GM23248 (cell line): ENCODE results near the gene SCAF1. TPM values are rescaled to one million over a fixed set of nuclear protein-coding genes. Genes with fewer than 3 reads are reported as not detected.
A peak's percentile ranks its signal among the peaks of the same experiment; 100 is the strongest.

Source experiments
- DNase-seq: peaks from one replicate; pipeline ENCODE4 v3.0.0-alpha.2; 2015
- H2AFZ ChIP-seq: fragments of 200-600 bp; sonication (generic); 2 replicates; pipeline ENCODE4 v1.6.1; 2016; ENCODE audit warnings: antibody characterized with exemption
- H3F3A ChIP-seq: fragments of 200-600 bp; sonication (generic); 2 replicates; pipeline ENCODE4 v1.6.1; 2016; ENCODE audit warnings: mild to moderate bottlenecking, antibody characterized with exemption, mixed run types; ENCODE audit not compliant: insufficient read depth
- H3K27ac ChIP-seq: fragments of 200-600 bp; sonication (generic); 2 replicates; pipeline ENCODE4 v1.5.1; 2016; ENCODE audit warnings: mild to moderate bottlenecking
- H3K27me3 ChIP-seq: fragments of 200-600 bp; sonication (generic); replicated peaks from 2 replicates; pipeline ENCODE4 v1.6.1; 2016; ENCODE audit warnings: mild to moderate bottlenecking; ENCODE audit not compliant: insufficient read depth
- H3K36me3 ChIP-seq: fragments of 200-600 bp; sonication (generic); 2 replicates; pipeline ENCODE4 v1.6.1; 2016; ENCODE audit warnings: low read depth, mild to moderate bottlenecking
- H3K4me1 ChIP-seq: fragments of 200-600 bp; sonication (generic); 2 replicates; pipeline ENCODE4 v1.6.1; 2016; ENCODE audit warnings: mild to moderate bottlenecking; ENCODE audit not compliant: insufficient read depth
- H3K4me2 ChIP-seq: fragments of 200-600 bp; sonication (generic); one replicate; pipeline ENCODE4 v1.6.1; 2016; ENCODE audit warnings: mild to moderate bottlenecking; ENCODE audit not compliant: unreplicated experiment
- H3K4me3 ChIP-seq: fragments of 200-600 bp; sonication (generic); 2 replicates; pipeline ENCODE4 v1.5.1; 2016; ENCODE audit warnings: mild to moderate bottlenecking
- H3K79me2 ChIP-seq: fragments of 200-600 bp; sonication (generic); 2 replicates; pipeline ENCODE4 v1.6.1; 2016; ENCODE audit warnings: mild to moderate bottlenecking; ENCODE audit not compliant: insufficient read depth
- H3K9ac ChIP-seq: fragments of 200-600 bp; sonication (generic); 2 replicates; pipeline ENCODE4 v1.6.1; 2016; ENCODE audit warnings: mild to moderate bottlenecking
- H3K9me2 ChIP-seq: fragments of 200-600 bp; sonication (generic); 2 replicates; pipeline ENCODE4 v1.6.1; 2016; ENCODE audit warnings: mixed run types, mild to moderate bottlenecking, moderate library complexity; ENCODE audit not compliant: insufficient read depth
- H3K9me3 ChIP-seq: fragments of 200-600 bp; sonication (generic); one replicate; pipeline ENCODE4 v1.6.1; 2017; ENCODE audit warnings: low read depth
- H4K20me1 ChIP-seq: fragments of 200-600 bp; sonication (generic); 2 replicates; pipeline ENCODE4 v1.6.0; 2016; ENCODE audit not compliant: insufficient read depth
- EZH2 ChIP-seq: fragments of 200-600 bp; sonication (generic); IDR thresholded peaks from 2 replicates; pipeline ENCODE4 v1.6.1; 2018; ENCODE audit warnings: antibody characterized with exemption, mild to moderate bottlenecking; ENCODE audit not compliant: insufficient read depth, poor library complexity, severe bottlenecking
- EZH2phosphoT487 ChIP-seq: fragments of 200-600 bp; sonication (generic); IDR thresholded peaks from 2 replicates; pipeline ENCODE4 v1.6.1; 2018; ENCODE audit warnings: antibody characterized with exemption, moderate library complexity, mild to moderate bottlenecking, low read depth; ENCODE audit not compliant: insufficient read depth
- WGBS, 2 experiments: methylation state at CpG; one replicate each; pipeline ENCODE4 v1.1.6; 2015 to 2017; ENCODE audit warnings: low lambda C conversion rate in 2 of 2, low coverage in 1 of 2; ENCODE audit errors: missing lambda C conversion rate in 2 of 2; 5-methylcytosine and 5-hydroxymethylcytosine counted together
- in situ Hi-C: fragments of 300-500 bp; cut with MboI; formaldehyde crosslinking; loops from 2 replicates; pipeline ENCODE4 v1.15.0; 2020
- polyA plus RNA-seq: library from polyadenylated mRNA; unstranded; fragments of >200 nt; fragmentation: Nextera tagmentation; extraction: Ambion mirVana; gene quantifications from 2 replicates; pipeline ENCODE4 v1.2.1, GENCODE V29; 2016
- total RNA-seq: library from RNA; depleted of rRNA; stranded (reverse); fragments of >200 nt; shearing (Covaris generic); gene quantifications from 2 replicates; pipeline ENCODE4 v1.2.3, GENCODE V29; 2014; rRNA removed

Gene SCAF1, protein sequence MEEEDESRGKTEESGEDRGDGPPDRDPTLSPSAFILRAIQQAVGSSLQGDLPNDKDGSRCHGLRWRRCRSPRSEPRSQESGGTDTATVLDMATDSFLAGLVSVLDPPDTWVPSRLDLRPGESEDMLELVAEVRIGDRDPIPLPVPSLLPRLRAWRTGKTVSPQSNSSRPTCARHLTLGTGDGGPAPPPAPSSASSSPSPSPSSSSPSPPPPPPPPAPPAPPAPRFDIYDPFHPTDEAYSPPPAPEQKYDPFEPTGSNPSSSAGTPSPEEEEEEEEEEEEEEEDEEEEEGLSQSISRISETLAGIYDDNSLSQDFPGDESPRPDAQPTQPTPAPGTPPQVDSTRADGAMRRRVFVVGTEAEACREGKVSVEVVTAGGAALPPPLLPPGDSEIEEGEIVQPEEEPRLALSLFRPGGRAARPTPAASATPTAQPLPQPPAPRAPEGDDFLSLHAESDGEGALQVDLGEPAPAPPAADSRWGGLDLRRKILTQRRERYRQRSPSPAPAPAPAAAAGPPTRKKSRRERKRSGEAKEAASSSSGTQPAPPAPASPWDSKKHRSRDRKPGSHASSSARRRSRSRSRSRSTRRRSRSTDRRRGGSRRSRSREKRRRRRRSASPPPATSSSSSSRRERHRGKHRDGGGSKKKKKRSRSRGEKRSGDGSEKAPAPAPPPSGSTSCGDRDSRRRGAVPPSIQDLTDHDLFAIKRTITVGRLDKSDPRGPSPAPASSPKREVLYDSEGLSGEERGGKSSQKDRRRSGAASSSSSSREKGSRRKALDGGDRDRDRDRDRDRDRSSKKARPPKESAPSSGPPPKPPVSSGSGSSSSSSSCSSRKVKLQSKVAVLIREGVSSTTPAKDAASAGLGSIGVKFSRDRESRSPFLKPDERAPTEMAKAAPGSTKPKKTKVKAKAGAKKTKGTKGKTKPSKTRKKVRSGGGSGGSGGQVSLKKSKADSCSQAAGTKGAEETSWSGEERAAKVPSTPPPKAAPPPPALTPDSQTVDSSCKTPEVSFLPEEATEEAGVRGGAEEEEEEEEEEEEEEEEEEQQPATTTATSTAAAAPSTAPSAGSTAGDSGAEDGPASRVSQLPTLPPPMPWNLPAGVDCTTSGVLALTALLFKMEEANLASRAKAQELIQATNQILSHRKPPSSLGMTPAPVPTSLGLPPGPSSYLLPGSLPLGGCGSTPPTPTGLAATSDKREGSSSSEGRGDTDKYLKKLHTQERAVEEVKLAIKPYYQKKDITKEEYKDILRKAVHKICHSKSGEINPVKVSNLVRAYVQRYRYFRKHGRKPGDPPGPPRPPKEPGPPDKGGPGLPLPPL
- 18.6 and 28.7 TPM in 2 replicates for total RNA-seq
- 8.4 and 8.5 TPM in 2 replicates for polyA plus RNA-seq

GRCh38 chr19:49641688-49642491 lies at the start of gene SCAF1:
TSS of gene SCAF1 (plus strand) at chr19:49642209. CDS start at chr19:49645027, 2,818 bp downstream.
- no peaks in the 10 kb centered on the region for H4K20me1 ChIP-seq
- in situ Hi-C loops: no loop called here
- H3K36me3 ChIP-seq: no peaks in the 10 kb centered on the region
- H3K27me3 ChIP-seq: no peaks in the 10 kb centered on the region
- H2AFZ ChIP-seq: peak within 1 kb of the TSS; percentile 67
- peak within 1 kb of the TSS; percentile 99 for H3K9ac ChIP-seq
- H3F3A ChIP-seq: peaks cover 8% of the 10 kb centered on the region
- no peaks in the 10 kb centered on the region for H3K9me3 ChIP-seq
- no peaks in the 10 kb centered on the region for H3K9me2 ChIP-seq
- DNase-seq: peak; percentile 100
- TF ChIP-seq EZH2 (no peak), EZH2phosphoT487 (no peak)
- peak within 1 kb of the TSS; percentile 100 for H3K27ac ChIP-seq
- H3K4me1 ChIP-seq: peaks cover 14% of the 10 kb centered on the region
- H3K4me3 ChIP-seq: peak within 1 kb of the TSS; percentile 95
- peaks cover 72% of the 10 kb centered on the region for H3K79me2 ChIP-seq
- WGBS, 2 experiments: 0 to 2% methylated on average over 41 to 64 of the region's 87 CpGs
- H3K4me2 ChIP-seq: peak within 1 kb of the TSS; percentile 96

- H3K4me1 ChIP-seq: peaks cover 9% of the 10 kb centered on the region
- no peak overlapping the region for H2AFZ ChIP-seq
- DNase-seq: peak; percentile 52
- H3K27ac ChIP-seq: peak overlapping the region; percentile 61
- in situ Hi-C loops: no loop called here
- H3K27me3 ChIP-seq: no peaks in the 10 kb centered on the region
- H4K20me1 ChIP-seq: peaks cover 6% of the 10 kb centered on the region; the same call in 1 of the 2 replicates
- H3K36me3 ChIP-seq: no peaks in the 10 kb centered on the region
- 3% methylated on average over 25 to 28 of the region's 28 CpGs for WGBS, 2 experiments
- peak overlapping the region; percentile 95 for H3K4me3 ChIP-seq
- no peak for TF ChIP-seq EZH2
- no peak for TF ChIP-seq EZH2phosphoT487
- peaks cover 13% of the 10 kb centered on the region for H3F3A ChIP-seq
- H3K9me3 ChIP-seq: no peaks in the 10 kb centered on the region
- H3K9ac ChIP-seq: peak overlapping the region; percentile 80
- H3K79me2 ChIP-seq: peaks cover 52% of the 10 kb centered on the region
- H3K9me2 ChIP-seq: no peaks in the 10 kb centered on the region
- H3K4me2 ChIP-seq: peak overlapping the region; percentile 96
Observed at GRCh38 chr19:49592486-49593232, 49.4 kb upstream of the SCAF1 start.

DNA sequence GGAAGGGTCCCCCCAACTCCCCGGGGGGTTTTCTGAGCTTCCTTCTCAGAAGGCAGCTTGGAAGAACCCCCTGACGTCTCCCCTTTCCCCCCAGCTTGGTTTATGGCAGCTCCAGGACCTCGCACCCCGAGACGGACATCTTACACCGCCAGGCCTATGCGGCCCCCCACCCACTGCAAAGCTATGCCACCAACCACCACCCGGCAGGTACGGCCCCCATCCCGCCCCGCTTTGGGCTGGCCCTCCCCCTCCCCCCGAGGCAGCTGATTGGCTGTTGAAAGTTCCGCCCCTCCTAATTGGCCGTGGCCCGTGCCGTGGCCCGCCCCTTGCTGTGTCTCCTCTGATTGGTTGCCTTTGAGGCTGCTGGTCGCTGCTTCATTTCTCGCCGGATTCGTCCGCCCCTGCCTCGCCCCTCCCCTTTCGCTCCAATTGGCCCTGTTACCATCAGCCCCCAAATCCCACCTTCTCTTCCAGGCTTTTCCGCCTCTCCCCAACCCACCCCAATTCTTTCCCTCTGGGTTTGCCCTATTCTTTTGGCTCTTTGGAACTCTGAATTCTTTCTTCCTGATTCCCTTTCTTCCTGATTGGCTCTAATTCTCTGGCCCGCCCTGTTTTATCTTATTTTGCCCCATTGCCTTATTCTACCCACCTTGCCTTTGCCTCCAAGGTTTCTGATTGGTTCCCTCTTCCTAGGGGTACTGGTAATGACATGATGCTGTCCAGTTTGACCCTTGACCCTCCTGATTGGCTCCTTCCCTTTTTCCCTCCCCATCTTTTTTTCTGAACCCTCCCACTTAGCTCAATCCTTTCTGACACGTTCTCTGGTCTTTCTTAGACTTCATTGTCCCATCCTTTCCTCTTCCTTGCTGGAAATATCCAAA lies 48.5 kb upstream of the SCAF1 start:
- Histone ChIP-seq H3K9me3 (no peaks in the 10 kb centered on the region), H3K4me1 (peaks cover 9% of the 10 kb centered on the region), H3K4me3 (peak overlapping the region; percentile 95), H4K20me1 (peaks cover 6% of the 10 kb centered on the region; the same call in 1 of the 2 replicates), H3K79me2 (peaks cover 60% of the 10 kb centered on the region), H3K9me2 (no peaks in the 10 kb centered on the region), H2AFZ (peak overlapping the region; percentile 75), H3K27me3 (no peaks in the 10 kb centered on the region), H3K27ac (peak overlapping the region; percentile 61), H3K9ac (peak overlapping the region; percentile 80), H3K4me2 (peak overlapping the region; percentile 96), H3F3A (peaks cover 13% of the 10 kb centered on the region), H3K36me3 (no peaks in the 10 kb centered on the region; the same call in 1 of the 2 replicates)
- DNase-seq: peak; percentile 96
- TF ChIP-seq EZH2phosphoT487 (no peak), EZH2 (no peak)
- in situ Hi-C loops: no loop called here
- 7 to 19% methylated on average over 11 to 27 of the region's 27 CpGs for WGBS, 2 experiments
